Prostate gland (tissue), 2 donors: Measurements from ENCODE around the gene TGFBR1.

Experiments
- POLR2A ChIP-seq: fragments of 450-650 bp; IDR thresholded peaks from one replicate; pipeline ENCODE4 v1.6.1; 2016; ENCODE audit warnings: antibody characterized with exemption, mild to moderate bottlenecking
- TF ChIP-seq, protein P1 (sequence below), 4 experiments: fragments of 200-600 bp in 2 of 4; fragments of 450-650 bp in 2 of 4; sonication (generic) in 2 of 4; IDR thresholded peaks; 1 replicate in 3 of 4; 2 replicates in 1 of 4; pipeline ENCODE4 v1.5.1; 2016 to 2019; ENCODE audit warnings: antibody characterized with exemption in 4 of 4, mild to moderate bottlenecking in 2 of 4, moderate library complexity in 2 of 4

DNA sequence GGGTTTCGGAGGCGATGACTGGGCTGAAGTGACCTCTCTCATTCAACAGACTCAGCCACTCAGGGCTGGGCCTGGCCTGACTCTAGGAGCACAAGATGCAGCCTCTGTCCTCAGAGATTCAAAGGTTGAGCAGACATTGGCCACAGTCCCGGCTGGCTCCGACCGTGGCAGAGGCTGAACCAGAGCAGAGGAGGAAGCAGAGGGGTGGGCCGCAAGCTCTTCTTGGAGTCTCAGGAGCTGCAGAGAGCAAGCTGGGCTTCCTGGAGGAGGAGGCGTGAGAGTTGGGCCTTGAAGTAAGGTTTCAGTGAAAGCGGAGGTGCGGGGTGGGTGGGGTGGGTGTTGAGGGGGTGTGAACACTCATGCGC lies 79.2 kb downstream of the TGFBR1 start:
- TF ChIP-seq, protein P1, sequence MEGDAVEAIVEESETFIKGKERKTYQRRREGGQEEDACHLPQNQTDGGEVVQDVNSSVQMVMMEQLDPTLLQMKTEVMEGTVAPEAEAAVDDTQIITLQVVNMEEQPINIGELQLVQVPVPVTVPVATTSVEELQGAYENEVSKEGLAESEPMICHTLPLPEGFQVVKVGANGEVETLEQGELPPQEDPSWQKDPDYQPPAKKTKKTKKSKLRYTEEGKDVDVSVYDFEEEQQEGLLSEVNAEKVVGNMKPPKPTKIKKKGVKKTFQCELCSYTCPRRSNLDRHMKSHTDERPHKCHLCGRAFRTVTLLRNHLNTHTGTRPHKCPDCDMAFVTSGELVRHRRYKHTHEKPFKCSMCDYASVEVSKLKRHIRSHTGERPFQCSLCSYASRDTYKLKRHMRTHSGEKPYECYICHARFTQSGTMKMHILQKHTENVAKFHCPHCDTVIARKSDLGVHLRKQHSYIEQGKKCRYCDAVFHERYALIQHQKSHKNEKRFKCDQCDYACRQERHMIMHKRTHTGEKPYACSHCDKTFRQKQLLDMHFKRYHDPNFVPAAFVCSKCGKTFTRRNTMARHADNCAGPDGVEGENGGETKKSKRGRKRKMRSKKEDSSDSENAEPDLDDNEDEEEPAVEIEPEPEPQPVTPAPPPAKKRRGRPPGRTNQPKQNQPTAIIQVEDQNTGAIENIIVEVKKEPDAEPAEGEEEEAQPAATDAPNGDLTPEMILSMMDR (IDR thresholded peaks at IDR 0.05) = no peak
- no peak for TF ChIP-seq POLR2A
